Measurements from ENCODE around the gene PRG2. TPM values are rescaled to one million over a fixed set of nuclear protein-coding genes. Genes with fewer than 3 reads are reported as not detected.

Gene PRG2
- total and polyA plus RNA-seq, 9 of the 15 experiments (the other 6 are each of a cell fraction or from before 2014, with no cell fraction given): 1.8 to 78.0 (median 26.6) TPM

DNA sequence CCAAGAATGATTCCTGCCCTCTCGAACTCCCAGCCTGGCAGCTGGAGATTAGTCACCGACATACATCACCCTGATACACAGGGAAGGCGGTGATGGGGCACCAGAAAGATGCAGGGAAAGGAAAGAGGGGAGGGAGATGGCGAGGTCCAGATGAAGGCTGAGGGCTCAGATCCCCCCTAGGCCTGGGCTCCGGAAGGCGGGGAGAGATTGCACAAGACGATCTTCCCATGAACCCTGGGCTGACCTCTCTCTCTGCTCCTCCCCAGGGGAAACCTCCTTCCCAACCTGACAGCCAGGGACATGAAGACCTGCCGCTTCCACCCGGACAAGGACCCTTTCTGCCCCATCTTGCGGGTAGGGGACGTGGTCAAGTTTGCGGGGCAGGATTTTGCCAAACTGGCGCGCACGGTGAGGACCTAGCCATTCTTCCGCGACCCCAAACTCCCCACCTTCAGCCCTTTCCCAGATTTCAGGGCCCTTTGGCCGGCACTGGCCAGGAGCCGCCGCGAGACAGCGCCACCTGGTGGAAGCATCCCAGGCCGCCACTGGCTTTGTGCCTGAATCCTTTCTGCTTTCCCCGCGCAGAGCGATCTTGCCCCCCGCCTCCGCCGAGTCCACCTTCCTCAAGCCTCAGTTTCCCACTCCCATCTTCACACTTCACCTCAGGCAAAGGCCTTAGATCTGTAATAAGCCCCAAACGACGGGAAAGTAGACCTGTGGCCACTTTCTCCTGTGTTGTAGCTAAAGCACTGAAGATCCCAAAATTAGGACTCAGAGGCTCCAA, 40.8 kb downstream of the PRG2 start (continued):
- TF ChIP-seq SNRNP70 (optimal IDR thresholded peaks at IDR 0.05; ENCODE audit: low read depth, low read length) (no peak), KAT8 (IDR thresholded peaks at IDR 0.05; ENCODE audit: low read depth) (no peak), NR2F6 (CRISPR knock-in tag; IDR thresholded peaks at IDR 0.05) (no peak), ZC3H8 (IDR thresholded peaks at IDR 0.05) (no peak), ZFX (CRISPR knock-in tag; IDR thresholded peaks at IDR 0.05) (no peak), BRD4 (IDR thresholded peaks at IDR 0.05) (no peak), ERF (CRISPR knock-in tag; IDR thresholded peaks at IDR 0.05) (no peak), ILF3 (IDR thresholded peaks at IDR 0.05; ENCODE audit: borderline replicate concordance) (no peak), SRSF9 (IDR thresholded peaks at IDR 0.05; ENCODE audit: borderline replicate concordance, low read depth, low read length) (no peak), ZNF184 (CRISPR knock-in tag; IDR thresholded peaks at IDR 0.05) (no peak), ZNF23 (CRISPR knock-in tag; IDR thresholded peaks at IDR 0.05) (no peak)
- TF ChIP-seq, protein P1, sequence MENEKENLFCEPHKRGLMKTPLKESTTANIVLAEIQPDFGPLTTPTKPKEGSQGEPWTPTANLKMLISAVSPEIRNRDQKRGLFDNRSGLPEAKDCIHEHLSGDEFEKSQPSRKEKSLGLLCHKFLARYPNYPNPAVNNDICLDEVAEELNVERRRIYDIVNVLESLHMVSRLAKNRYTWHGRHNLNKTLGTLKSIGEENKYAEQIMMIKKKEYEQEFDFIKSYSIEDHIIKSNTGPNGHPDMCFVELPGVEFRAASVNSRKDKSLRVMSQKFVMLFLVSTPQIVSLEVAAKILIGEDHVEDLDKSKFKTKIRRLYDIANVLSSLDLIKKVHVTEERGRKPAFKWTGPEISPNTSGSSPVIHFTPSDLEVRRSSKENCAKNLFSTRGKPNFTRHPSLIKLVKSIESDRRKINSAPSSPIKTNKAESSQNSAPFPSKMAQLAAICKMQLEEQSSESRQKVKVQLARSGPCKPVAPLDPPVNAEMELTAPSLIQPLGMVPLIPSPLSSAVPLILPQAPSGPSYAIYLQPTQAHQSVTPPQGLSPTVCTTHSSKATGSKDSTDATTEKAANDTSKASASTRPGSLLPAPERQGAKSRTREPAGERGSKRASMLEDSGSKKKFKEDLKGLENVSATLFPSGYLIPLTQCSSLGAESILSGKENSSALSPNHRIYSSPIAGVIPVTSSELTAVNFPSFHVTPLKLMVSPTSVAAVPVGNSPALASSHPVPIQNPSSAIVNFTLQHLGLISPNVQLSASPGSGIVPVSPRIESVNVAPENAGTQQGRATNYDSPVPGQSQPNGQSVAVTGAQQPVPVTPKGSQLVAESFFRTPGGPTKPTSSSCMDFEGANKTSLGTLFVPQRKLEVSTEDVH (IDR thresholded peaks at IDR 0.05; ENCODE audit: low read depth, partially characterized antibody): no peak
- TF ChIP-seq, protein P2, sequence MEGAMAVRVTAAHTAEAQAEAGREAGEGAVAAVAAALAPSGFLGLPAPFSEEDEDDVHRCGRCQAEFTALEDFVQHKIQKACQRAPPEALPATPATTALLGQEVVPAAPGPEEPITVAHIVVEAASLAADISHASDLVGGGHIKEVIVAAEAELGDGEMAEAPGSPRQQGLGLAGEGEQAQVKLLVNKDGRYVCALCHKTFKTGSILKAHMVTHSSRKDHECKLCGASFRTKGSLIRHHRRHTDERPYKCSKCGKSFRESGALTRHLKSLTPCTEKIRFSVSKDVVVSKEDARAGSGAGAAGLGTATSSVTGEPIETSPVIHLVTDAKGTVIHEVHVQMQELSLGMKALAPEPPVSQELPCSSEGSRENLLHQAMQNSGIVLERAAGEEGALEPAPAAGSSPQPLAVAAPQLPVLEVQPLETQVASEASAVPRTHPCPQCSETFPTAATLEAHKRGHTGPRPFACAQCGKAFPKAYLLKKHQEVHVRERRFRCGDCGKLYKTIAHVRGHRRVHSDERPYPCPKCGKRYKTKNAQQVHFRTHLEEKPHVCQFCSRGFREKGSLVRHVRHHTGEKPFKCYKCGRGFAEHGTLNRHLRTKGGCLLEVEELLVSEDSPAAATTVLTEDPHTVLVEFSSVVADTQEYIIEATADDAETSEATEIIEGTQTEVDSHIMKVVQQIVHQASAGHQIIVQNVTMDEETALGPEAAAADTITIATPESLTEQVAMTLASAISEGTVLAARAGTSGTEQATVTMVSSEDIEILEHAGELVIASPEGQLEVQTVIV (CRISPR knock-in tag; IDR thresholded peaks at IDR 0.05; ENCODE audit: borderline replicate concordance): no peak
- TF ChIP-seq, protein P3, sequence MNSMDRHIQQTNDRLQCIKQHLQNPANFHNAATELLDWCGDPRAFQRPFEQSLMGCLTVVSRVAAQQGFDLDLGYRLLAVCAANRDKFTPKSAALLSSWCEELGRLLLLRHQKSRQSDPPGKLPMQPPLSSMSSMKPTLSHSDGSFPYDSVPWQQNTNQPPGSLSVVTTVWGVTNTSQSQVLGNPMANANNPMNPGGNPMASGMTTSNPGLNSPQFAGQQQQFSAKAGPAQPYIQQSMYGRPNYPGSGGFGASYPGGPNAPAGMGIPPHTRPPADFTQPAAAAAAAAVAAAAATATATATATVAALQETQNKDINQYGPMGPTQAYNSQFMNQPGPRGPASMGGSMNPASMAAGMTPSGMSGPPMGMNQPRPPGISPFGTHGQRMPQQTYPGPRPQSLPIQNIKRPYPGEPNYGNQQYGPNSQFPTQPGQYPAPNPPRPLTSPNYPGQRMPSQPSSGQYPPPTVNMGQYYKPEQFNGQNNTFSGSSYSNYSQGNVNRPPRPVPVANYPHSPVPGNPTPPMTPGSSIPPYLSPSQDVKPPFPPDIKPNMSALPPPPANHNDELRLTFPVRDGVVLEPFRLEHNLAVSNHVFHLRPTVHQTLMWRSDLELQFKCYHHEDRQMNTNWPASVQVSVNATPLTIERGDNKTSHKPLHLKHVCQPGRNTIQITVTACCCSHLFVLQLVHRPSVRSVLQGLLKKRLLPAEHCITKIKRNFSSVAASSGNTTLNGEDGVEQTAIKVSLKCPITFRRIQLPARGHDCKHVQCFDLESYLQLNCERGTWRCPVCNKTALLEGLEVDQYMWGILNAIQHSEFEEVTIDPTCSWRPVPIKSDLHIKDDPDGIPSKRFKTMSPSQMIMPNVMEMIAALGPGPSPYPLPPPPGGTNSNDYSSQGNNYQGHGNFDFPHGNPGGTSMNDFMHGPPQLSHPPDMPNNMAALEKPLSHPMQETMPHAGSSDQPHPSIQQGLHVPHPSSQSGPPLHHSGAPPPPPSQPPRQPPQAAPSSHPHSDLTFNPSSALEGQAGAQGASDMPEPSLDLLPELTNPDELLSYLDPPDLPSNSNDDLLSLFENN (IDR thresholded peaks at IDR 0.05; ENCODE audit: low read depth in 2 of 2, low read length in 2 of 2): no peak
- TF ChIP-seq, protein P4, sequence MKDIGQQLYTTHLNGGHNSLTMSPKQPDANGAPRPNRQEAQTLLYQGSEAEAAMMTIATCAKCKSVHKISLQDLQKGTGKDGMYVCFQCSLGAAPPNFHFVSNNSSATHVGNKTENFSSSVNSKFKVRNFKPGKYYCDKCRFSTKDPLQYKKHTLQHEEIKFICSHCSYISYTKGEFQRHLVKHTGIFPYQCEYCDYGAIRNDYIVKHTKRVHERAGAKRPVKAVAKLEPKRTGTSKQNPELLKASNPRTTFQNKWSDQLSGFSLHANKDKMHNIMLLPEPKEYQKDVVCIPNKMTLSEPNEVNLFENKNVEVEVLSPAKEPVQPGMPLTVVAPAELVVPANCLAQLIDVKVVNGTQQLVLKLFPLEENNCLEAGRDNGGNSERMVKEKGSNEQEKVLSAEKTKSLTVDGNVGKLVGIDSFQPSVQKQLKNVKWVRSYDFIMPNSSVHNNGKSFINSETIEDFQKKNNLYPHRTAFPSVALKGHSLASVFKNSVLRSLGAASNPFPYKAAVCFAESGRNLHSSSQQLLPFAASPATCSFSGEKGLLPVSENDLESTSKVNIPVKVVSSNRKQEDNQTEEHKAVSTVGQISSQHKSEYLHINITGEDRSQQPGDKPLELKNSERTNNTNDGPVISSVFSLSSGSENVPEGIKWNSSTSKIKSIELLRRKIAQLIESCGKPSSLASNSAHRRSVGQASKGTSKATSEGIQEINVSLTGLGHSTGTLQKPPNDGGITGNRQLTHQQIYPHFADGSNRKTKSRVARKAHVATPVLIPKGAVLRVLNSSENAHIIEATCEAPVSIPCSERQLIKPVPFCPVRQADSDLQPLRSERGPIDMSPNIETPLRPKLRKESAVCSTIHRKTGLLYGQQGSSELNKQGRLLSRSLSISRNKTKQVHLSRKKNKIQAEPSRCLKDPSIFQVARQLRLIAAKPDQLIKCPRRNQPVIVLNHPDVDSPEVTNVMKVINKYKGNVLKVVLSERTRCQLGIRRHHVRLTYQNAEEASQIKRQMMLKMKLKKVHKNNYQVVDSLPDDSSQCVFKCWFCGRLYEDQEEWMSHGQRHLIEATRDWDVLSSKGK (CRISPR knock-in tag; IDR thresholded peaks at IDR 0.05): no peak

Data from K562 (cell line).